RWPE2 (cell line): ENCODE data around the gene GAPDHS.

Experiments used
- ATAC-seq: fragments of 200-7000 bp; cut with Tn5 transposase; 3 replicates; pipeline ENCODE4 v1.9.1; 2021; ENCODE audit warnings: low read depth
- DNase-seq: peaks from one replicate; pipeline ENCODE4 v3.0.0-alpha.2; 2020; ENCODE audit warnings: low spot score
- H3K27ac ChIP-seq: fragments of 450-650 bp; 2 replicates; pipeline ENCODE4 v1.5.1; 2017; ENCODE audit warnings: mild to moderate bottlenecking; ENCODE audit not compliant: poor library complexity, severe bottlenecking
- H3K27me3 ChIP-seq: fragments of 250-450 bp; sonication (Bioruptor Pico); 2 replicates; pipeline ENCODE4 v1.5.1; 2021; ENCODE audit warnings: mild to moderate bottlenecking, moderate library complexity; ENCODE audit not compliant: insufficient read depth, poor library complexity, severe bottlenecking
- H3K36me3 ChIP-seq: fragments of 250-450 bp; sonication (Bioruptor Pico); 2 replicates; pipeline ENCODE4 v1.5.1; 2020; ENCODE audit warnings: low read depth, mild to moderate bottlenecking, moderate library complexity
- H3K4me1 ChIP-seq: fragments of 250-450 bp; sonication (Bioruptor Pico); 2 replicates; pipeline ENCODE4 v1.5.1; 2021; ENCODE audit warnings: mild to moderate bottlenecking, moderate library complexity; ENCODE audit not compliant: insufficient read depth, poor library complexity, severe bottlenecking
- H3K4me3 ChIP-seq: fragments of 250-450 bp; sonication (Bioruptor Pico); 2 replicates; pipeline ENCODE4 v1.5.1; 2021; ENCODE audit warnings: mild to moderate bottlenecking, moderate library complexity; ENCODE audit not compliant: severe bottlenecking
- H3K9me3 ChIP-seq: fragments of 250-450 bp; sonication (Bioruptor Pico); 2 replicates; pipeline ENCODE4 v1.5.1; 2021; ENCODE audit warnings: mild to moderate bottlenecking, moderate library complexity; ENCODE audit not compliant: severe bottlenecking
- TF ChIP-seq, protein P1 (sequence below): fragments of 450-650 bp; IDR thresholded peaks from one replicate; pipeline ENCODE4 v1.5.1; 2017; ENCODE audit warnings: mild to moderate bottlenecking, moderate library complexity; ENCODE audit not compliant: poor library complexity, severe bottlenecking

The GAPDHS gene

DNA sequence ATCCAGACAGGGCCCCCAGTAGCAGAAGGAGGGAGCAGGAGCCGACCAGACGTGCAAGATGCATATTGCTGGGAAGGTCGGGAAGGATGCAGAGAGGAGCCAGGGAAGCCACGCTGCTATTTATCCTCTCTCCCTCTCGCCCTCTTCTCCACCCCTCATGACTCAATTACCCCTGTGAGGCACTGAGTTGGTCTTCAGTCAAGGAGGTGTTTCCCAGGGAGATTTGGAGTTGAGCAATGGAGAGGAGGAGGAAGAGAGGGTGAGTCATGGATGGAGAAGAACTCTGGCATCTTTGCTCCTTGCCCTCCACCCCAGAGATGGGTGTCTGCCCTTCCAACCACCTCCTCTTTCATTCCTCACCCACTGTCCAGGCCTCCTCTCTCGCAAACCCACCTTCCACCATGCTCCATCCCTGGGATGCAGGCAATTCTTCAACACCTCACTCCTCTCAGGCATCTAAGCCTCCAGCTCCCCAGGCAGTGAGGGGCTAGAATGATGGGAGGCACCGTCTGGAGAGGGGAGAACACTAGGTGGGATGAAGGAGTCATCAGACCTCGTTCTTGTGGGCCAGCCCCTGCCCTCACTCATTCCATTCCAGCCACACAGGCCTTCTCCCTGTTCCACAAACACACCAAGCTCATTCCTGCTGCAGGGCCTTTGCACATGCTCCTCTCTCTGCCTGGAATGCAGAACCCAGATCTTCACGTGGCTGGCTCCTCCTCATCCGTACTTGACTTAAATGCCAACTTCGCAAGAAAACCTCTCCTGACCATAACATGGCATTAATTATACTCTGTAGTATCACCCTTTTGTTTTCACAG is 4.8 kb upstream of the GAPDHS start, which contains the start of gene SBSN:
SBSN (minus strand) TSS at position 94 of the 821 bp plus-strand sequence; CDS start at position 64, 30 bp downstream.
- no peak for DNase-seq

DNA sequence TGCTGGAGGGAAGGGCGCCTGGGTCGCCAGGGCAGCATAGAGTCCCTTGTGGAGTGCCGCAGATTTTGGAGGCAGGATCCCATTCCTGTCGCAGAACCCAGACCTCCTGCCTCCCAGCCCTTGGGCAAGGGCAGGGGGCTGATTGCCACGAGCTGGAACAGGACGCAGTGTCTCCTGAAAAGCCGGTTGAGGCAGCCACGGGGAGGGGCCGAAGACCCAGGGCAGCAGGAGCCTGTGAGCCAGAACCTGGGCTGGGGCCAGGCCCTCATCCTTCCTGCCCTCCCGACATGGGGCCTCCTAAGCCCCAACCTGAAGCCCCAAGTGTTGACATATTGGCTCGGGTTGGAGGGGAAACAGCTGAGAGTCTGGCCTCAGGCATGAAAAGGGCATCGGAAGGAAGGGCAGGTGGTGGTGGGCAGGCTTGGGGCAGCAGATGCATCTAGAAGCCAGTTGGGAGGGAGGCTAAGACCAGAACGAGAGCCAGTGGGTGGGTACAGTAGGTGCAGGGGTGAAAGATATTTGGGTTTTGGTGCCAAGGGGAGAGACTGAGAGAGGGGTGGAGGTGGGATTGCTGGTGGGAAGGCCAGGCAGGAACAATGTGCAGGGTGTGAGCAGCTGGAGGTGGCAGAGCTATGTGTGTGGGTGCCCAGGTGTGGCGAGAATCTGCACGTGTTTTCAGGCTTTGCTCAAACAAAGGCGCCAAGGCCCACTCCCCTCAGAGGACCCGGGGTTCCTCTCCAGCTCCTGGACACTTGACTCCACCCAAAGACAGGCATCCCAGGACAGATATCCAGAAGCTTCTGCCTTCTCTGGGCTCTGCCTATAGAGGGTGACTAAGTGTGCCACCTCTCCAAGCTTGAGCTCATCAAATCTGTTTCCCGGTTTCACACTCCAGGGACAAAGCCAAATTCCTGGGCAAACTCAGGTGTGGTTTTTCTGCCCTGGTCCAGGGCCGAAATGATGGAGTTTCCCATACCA is 3.7 kb upstream of the GAPDHS start:
- peaks cover 24% of the 10 kb centered on the region for H3K27me3 ChIP-seq
- no peak for DNase-seq

More for the DNA sequence above, 4.8 kb upstream of the GAPDHS start, which contains the start of gene SBSN:
- Histone ChIP-seq H3K36me3 (no peaks in the 10 kb centered on the region), H3K27ac (no peak within 1 kb of the TSS), H3K4me3 (no peak within 1 kb of the TSS), H3K4me1 (no peaks in the 10 kb centered on the region), H3K9me3 (no peaks in the 10 kb centered on the region), H3K27me3 (peaks cover 17% of the 10 kb centered on the region)
- TF ChIP-seq, protein P1, sequence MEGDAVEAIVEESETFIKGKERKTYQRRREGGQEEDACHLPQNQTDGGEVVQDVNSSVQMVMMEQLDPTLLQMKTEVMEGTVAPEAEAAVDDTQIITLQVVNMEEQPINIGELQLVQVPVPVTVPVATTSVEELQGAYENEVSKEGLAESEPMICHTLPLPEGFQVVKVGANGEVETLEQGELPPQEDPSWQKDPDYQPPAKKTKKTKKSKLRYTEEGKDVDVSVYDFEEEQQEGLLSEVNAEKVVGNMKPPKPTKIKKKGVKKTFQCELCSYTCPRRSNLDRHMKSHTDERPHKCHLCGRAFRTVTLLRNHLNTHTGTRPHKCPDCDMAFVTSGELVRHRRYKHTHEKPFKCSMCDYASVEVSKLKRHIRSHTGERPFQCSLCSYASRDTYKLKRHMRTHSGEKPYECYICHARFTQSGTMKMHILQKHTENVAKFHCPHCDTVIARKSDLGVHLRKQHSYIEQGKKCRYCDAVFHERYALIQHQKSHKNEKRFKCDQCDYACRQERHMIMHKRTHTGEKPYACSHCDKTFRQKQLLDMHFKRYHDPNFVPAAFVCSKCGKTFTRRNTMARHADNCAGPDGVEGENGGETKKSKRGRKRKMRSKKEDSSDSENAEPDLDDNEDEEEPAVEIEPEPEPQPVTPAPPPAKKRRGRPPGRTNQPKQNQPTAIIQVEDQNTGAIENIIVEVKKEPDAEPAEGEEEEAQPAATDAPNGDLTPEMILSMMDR: no peak
- peak; percentile 69 for ATAC-seq

DNA sequence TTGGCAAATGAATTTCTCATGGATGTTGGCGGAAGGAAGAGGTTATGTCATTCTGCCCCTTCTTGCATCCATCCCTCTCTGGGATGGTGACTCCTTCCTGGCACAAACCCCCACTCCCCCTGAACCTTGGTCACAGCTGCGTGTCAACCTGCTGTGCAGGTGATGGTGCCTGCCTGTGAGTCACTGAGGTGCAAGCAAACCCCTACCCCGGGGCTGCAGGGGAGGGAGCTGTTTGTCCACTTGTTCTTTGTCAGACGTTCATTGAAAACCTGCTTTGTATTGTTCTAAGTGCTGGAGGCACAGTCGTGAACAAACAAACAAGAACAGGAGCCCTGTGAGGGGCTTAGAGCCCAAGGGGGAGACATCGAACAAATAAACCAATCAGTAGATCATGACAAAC is 2.0 kb upstream of the GAPDHS start:
- no peak overlapping the region for H3K4me3 ChIP-seq
- TF ChIP-seq, protein P1: no peak
- H3K27me3 ChIP-seq: peaks cover 24% of the 10 kb centered on the region
- ATAC-seq (no peak), DNase-seq (no peak)
- no peaks in the 10 kb centered on the region for H3K4me1 ChIP-seq
- H3K27ac ChIP-seq: no peak overlapping the region
- no peaks in the 10 kb centered on the region for H3K9me3 ChIP-seq
- H3K36me3 ChIP-seq: no peaks in the 10 kb centered on the region

More for the DNA sequence above, 3.7 kb upstream of the GAPDHS start:
- Histone ChIP-seq H3K4me3 (no peak overlapping the region), H3K36me3 (no peaks in the 10 kb centered on the region), H3K4me1 (no peaks in the 10 kb centered on the region), H3K27ac (no peak overlapping the region), H3K9me3 (no peaks in the 10 kb centered on the region)
- TF ChIP-seq, protein P1: no peak
- ATAC-seq: no peak

DNA sequence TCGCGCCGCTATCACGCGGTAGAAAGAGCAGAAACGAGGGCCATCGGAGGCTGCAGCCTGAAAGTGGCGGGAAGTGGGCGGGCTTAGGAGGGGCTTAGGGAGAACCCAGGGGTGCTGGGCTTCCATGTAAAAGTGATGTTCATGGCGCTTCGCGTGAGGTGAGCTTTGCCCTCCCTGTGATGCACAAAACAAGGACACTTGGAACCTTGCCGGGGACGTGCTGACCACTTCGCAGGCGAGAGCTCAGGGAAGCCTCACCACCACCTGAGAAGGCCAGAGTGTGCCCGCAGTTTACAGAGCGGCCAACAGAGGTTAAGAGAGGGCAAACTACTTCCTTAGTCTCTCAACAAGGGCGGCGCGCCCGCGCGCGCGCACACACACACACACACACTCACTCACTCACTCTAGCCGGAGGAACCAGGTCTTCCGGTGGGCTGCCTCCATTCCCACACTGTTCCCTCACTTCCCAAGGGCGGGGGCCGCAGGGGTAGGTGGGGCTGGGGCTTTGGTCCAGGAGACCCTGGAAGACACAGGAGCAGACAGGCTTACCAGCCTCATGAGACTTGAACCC is 651 bp downstream of the GAPDHS start:
- Histone ChIP-seq H3K4me1 (no peaks in the 10 kb centered on the region), H3K27ac (no peak overlapping the region), H3K36me3 (no peaks in the 10 kb centered on the region), H3K4me3 (no peak overlapping the region), H3K9me3 (no peaks in the 10 kb centered on the region), H3K27me3 (peaks cover 24% of the 10 kb centered on the region)
- peak; percentile 60 for ATAC-seq
- TF ChIP-seq, protein P1: no peak
- no peak for DNase-seq
